HAP-1 (cell line): ENCODE measurements around the gene RAI1.

Experiments used
- DNase-seq, 2 experiments: peaks; one replicate each; pipeline ENCODE4 v3.0.0-alpha.2; 2016 to 2020; ENCODE audit warnings: low spot score in 2 of 2
- H3K27me3 ChIP-seq: fragments of 250-450 bp; sonication (Bioruptor Pico); 2 replicates; pipeline ENCODE4 v1.5.1; 2020; ENCODE audit warnings: low read depth, mild to moderate bottlenecking, moderate library complexity
- H3K36me3 ChIP-seq: fragments of 250-450 bp; sonication (Bioruptor Pico); replicated peaks from 2 replicates; pipeline ENCODE4 v1.5.1; 2020; ENCODE audit warnings: mild to moderate bottlenecking
- H3K4me1 ChIP-seq: fragments of 250-450 bp; sonication (Bioruptor Pico); 2 replicates; pipeline ENCODE4 v1.5.1; 2020; ENCODE audit warnings: mild to moderate bottlenecking
- H3K4me3 ChIP-seq: fragments of 250-450 bp; sonication (Bioruptor Pico); 2 replicates; pipeline ENCODE4 v1.5.1; 2020; ENCODE audit warnings: mild to moderate bottlenecking, moderate library complexity
- H3K9me3 ChIP-seq: fragments of 250-450 bp; sonication (Bioruptor Pico); 2 replicates; pipeline ENCODE4 v1.5.1; 2020; ENCODE audit warnings: mild to moderate bottlenecking, moderate library complexity
- in situ Hi-C: fragments of 300-500 bp; cut with MboI; formaldehyde crosslinking; loops from 3 replicates; pipeline ENCODE4 v1.14.3; 2020; ENCODE audit warnings: low sequenced_read_pairs, inconsistent platforms, mixed read lengths

The RAI1 gene

DNA sequence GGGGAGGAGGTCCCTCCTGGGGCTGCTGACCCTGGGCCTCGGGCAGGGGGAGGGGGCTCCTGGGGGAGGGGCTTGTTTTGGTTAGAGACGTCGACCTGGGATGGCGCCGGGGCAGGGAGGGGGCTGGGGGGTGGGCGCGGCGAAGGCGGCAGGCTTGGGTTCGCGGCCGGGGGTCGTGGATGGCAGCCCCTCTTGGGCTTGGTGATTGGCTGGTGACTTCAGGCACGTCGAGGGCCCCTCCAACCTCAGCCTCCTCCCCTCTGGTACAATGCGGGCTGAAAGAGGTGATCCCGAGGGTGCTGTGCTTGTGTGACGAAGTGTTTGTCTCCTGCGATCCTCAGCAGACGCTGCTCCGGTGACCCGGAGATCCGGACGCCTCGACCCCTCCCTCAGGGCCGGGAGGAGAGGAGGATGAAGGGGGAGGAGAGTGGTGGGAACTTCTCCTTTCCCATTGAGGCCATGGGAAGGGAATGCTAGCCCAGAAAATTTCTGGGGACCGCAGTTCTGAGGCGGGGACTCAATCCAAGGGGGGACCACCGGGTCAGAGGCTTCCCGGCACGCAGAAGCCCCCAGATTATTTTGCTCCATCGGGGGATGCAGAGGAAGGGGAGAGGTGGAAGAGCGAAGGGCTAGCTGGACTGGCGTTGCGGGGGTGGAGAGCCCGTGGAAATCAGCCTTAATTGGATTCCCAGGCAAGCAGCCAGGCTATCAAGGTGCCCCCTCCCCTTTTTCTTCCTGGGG, 43.9 kb downstream of the RAI1 start:
- DNase-seq: no peak
- in situ Hi-C loops: no loop called here
- H3K36me3 ChIP-seq: no peaks in the 10 kb centered on the region; the same call in 1 of the 2 replicates
- no peaks in the 10 kb centered on the region for H3K4me1 ChIP-seq
- H3K4me3 ChIP-seq: no peak overlapping the region
- no peaks in the 10 kb centered on the region for H3K27me3 ChIP-seq
- H3K9me3 ChIP-seq: no peaks in the 10 kb centered on the region

DNA sequence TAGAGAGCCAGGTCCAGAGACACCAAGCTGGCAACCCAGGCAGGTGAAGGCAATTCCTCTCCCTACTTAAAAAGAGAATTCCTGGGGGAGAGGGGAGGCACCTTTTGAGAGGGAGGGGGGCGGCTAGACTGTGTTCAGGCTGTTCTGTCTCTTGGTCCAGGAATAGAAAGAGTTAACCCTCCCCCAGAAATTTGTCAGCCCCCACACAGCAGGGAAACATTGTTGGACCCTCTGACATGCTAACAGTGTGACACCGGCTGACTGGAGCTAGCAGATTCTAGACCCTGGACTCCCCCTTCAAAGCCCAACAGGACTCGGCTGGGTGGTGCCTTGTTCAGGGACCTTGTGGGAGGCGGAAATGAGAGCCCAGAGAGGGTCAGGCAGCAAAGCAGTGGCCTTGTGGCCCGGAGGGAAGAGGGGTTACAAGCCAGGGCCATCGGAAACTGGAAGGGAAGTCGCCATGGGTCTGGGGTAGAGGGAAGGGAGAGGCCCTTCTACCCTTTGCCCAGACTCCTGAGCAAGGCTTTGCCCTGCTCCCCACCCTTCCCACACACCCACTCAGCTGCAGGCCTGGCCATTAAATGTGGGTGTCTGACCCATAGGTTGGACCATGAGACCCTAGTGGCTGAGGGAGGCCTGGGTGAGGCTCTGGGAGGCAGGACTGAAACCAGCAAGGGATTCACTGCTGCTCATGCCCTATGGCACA, 44.6 kb downstream of the RAI1 start:
- Histone ChIP-seq H3K4me3 (no peak overlapping the region), H3K36me3 (no peaks in the 10 kb centered on the region; the same call in 1 of the 2 replicates), H3K9me3 (no peaks in the 10 kb centered on the region), H3K4me1 (no peaks in the 10 kb centered on the region), H3K27me3 (no peaks in the 10 kb centered on the region)
- in situ Hi-C loops: no loop called here
- DNase-seq: no peak

DNA sequence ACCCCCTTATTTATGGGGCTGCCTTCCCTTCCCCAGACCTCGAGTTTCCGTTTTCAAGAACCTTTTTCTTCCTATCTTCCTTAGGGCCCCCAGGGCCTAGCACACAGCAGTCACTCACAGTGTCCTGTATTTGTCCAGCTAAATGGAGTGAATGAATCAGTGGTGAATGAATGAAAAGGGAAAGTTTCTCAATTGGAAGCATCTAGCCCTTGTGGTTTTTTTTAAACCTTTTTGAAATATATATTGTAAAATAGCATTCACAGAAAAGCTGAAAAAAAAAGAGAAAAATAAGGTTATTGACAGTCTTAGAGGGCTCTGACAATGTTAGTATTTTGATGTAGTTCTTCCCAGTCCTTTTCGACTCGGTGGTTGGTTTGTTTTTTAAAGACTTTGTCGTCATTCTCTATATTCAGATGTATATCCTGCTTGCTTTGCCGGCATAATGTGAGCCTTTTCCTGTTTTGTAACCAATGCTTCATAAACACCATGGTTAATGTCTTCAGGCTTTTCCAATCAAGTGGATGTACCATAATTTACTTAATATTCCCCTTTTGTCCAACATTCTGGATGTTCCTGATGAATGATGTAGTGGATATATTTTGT, 45.3 kb downstream of the RAI1 start:
- in situ Hi-C loops: no loop called here
- H3K9me3 ChIP-seq: no peaks in the 10 kb centered on the region
- no peaks in the 10 kb centered on the region; the same call in 1 of the 2 replicates for H3K36me3 ChIP-seq
- H3K4me3 ChIP-seq: no peak overlapping the region
- no peak for DNase-seq
- H3K27me3 ChIP-seq: no peaks in the 10 kb centered on the region
- H3K4me1 ChIP-seq: no peaks in the 10 kb centered on the region

DNA sequence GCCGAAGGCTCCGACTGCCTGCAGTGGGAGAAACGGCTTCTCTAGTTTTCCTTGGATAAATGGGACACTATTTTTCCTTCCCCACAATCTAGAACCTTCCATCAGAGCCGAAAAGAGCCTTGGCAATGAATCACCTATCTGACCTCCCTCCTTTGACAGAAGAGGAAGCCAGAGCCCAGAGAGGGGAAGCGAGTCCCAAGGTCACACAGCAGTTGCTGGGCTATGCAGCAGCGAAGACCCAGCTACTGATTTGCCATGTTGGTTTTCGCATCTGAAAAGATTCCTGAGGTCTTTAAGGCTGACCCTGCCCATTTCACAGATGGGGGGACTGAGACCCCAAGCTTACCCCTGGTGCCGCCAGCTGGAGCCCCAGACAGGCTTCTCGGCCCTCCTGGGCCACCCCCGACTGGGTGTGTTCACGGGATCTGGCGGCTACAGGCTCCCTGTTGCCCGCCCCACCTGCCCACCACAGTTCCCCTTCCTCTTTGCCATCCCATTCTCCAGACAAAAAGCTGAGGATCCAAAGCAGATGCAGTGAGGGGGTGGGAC, 45.9 kb downstream of the RAI1 start:
- Histone ChIP-seq H3K4me1 (no peaks in the 10 kb centered on the region), H3K27me3 (no peaks in the 10 kb centered on the region), H3K4me3 (no peak overlapping the region), H3K9me3 (no peaks in the 10 kb centered on the region), H3K36me3 (no peaks in the 10 kb centered on the region; the same call in 1 of the 2 replicates)
- DNase-seq: no peak
- in situ Hi-C loops: no loop called here

DNA sequence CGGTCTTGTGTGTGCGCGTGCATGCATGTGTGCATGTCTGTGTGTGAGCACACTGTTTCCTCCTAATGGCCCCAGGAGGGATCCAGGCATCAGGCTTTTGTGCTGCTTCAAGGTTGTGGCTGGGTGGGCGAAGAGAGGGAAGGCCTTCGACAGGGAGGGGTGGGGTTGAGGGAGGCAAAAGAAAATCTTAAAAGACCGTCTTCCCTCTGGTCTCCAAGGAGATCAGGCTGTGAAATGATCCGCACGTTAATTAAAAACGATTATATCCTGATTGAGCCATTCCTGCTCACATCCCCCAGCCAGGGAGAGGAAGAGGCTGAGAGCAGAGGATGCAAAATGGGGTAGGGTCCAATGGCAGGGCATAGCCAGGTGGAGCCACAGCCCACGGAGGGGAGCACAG, 46.9 kb downstream of the RAI1 start:
- no peaks in the 10 kb centered on the region for H3K27me3 ChIP-seq
- H3K9me3 ChIP-seq: no peaks in the 10 kb centered on the region
- no peak overlapping the region for H3K4me3 ChIP-seq
- no peak for DNase-seq
- in situ Hi-C loops: no loop called here
- no peaks in the 10 kb centered on the region for H3K4me1 ChIP-seq
- no peaks in the 10 kb centered on the region; the same call in 1 of the 2 replicates for H3K36me3 ChIP-seq

DNA sequence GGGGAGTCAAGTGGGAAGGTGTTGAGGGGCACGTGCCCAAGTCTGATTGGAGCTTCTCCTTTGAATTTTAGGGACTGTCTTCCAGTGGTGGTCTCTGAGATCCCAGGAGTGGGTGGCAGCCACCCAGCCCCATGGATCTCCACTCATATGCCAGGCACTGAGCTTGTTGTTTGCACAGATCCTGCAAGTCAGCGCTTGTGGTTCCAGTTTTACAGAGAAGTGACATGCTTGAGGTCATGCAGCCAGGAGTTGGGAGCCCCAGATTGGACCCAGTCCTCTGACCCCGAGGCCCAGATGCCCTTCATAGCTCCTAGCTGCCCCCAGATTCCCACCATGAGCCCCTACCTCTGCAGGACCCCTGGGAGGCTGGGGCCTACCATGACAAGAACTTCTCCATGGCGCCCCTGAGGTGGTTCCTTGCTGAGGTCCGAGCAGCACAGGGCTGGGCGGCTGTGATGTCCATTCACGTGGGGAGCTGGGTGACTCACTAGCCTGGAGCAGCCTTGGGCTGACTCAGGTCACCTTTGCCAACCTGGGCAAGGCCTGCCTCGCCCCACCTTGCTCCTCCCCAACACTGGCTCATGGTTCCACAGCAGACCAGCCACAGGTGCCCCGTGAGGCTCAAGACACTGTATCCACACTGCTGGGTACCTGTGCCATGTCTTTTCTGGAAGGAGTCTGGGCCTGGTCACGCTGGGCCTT, 47.4 kb downstream of the RAI1 start:
- Histone ChIP-seq H3K4me3 (no peak overlapping the region), H3K4me1 (no peaks in the 10 kb centered on the region), H3K27me3 (no peaks in the 10 kb centered on the region), H3K9me3 (no peaks in the 10 kb centered on the region), H3K36me3 (no peaks in the 10 kb centered on the region; the same call in 1 of the 2 replicates)
- no peak for DNase-seq
- in situ Hi-C loops: no loop called here

DNA sequence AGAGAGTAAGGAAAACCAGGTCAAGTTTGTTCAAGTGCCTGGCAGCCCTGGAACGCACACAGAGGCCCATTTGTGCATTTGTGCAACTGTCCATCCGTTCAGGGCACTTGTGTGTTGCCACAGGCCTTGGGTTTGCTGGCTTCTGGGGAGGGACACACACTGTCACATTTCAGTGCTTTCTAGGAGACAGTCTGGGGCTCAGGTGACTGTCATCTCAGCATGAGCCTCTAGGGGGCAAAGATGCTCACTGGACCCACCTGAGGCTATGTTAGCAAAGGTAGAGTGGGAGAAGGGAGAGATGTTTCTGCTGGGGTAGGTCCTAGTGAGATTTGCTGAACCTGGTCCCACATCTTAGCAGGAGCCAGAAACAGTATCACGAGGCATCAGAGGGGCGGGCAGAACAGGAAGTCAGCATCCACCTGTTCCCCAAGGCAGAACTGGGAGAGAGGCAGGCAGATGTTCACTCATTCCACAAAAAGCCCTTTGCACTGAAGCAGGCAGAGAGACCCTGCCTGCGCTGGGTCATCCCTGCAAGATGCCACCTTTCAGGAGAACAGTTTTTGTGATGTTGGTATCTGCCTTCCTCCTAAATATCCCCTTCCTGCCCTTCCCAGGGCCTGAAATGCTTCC, 48.5 kb downstream of the RAI1 start:
- no peaks in the 10 kb centered on the region for H3K27me3 ChIP-seq
- in situ Hi-C loops: no loop called here
- H3K4me3 ChIP-seq: no peak overlapping the region
- no peaks in the 10 kb centered on the region; the same call in 1 of the 2 replicates for H3K36me3 ChIP-seq
- peak in 1 of 2 experiments; percentile 56 for DNase-seq
- no peaks in the 10 kb centered on the region for H3K4me1 ChIP-seq
- no peaks in the 10 kb centered on the region for H3K9me3 ChIP-seq

DNA sequence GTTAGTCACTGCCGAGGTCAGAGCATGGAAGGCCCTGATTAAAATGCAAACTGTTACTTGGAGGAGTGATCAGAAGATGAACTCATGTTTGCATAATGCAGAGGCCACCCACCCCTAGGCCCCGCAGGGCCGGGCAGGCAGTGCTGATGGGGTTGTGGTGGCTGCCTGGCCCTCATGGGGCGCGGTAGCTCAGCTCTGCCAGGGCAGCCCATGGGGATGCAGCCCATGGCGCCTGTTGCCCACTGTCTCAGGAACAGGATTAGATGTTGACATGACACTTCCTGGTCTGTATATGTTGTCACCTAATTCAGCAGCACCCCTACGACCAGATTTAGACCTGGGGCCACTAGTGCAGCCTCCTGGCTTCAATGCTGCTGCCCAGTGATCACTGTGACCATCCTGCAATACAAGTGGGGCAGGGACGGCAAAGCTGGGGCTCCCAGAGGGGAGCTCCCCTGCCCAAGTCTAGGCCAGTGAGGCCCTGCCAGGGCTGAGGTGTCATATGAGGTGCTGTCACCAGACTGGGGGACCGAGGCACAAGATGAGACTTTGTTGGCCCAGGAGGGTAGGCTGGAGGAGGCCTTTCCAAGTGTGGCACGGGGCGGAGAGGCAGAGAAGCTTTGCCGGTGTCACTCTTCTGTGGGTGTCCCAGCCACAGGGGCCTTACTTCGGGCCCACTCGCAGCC, 49.1 kb downstream of the RAI1 start:
- no peaks in the 10 kb centered on the region; the same call in 1 of the 2 replicates for H3K36me3 ChIP-seq
- no peak overlapping the region for H3K4me3 ChIP-seq
- H3K9me3 ChIP-seq: no peaks in the 10 kb centered on the region
- DNase-seq: no peak
- H3K4me1 ChIP-seq: no peaks in the 10 kb centered on the region
- in situ Hi-C loops: no loop called here
- H3K27me3 ChIP-seq: no peaks in the 10 kb centered on the region

DNA sequence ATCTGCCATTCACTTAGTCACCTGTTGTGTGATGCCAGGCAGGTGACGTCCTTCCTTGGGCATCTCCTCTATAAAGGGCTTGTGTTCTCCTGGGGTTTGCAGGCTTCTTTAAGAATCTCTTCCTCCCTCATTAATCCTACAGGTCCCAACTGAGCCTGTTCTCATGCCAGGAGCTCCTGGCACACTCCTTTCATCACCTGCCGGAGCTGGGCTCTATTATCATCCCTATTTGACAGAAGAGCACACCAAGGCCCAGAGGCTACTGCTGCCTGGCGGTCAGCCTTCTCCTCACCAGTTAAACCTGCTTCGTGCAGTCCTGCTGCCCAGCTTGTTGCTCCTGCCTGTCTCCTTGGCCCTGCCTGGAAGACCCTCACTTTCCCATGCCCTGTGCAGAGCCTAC, 51.2 kb downstream of the RAI1 start:
- Histone ChIP-seq H3K27me3 (no peaks in the 10 kb centered on the region), H3K9me3 (no peaks in the 10 kb centered on the region), H3K36me3 (no peaks in the 10 kb centered on the region; the same call in 1 of the 2 replicates), H3K4me3 (no peak overlapping the region), H3K4me1 (no peaks in the 10 kb centered on the region)
- DNase-seq: no peak
- in situ Hi-C loops: no loop called here

DNA sequence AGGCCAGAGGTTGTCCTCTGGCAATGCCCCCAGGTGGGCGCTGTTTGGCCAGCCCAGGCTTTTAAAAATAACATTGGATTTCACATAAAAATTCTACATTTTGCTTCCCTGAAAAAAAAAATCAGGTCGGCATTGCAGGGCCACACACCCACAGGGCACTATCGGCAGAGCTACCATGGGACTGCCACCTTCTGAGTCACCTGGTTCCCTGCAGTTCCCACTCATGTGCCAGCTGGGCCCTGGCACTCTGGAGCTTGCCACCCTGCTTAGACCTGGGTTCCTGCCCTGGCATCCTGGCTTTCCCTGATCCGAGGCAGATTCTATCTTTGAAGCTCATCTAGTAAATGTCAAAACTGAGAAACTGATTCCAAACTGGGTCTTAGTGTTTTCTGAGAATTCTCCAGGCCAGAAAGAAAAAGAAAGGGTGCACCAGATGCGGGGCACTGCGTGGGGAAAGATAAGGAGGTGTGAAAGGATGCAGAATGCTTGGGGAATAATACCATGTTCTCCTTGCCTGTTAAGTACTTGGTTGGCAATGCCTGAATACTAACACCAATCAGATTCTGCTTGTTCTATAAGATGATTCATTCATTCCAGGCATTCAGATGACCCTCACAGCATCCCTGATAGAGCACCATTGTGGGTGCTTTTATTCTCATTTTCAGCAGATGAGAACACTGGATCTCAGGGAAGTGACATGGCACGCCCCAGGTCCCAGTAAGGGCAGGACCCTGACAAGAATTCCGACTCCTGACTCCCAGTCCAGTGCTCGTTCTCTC, 51.8 kb downstream of the RAI1 start:
- Histone ChIP-seq H3K4me3 (no peak overlapping the region), H3K9me3 (no peaks in the 10 kb centered on the region), H3K27me3 (no peaks in the 10 kb centered on the region), H3K36me3 (no peaks in the 10 kb centered on the region), H3K4me1 (no peaks in the 10 kb centered on the region)
- in situ Hi-C loops: no loop called here
- no peak for DNase-seq

DNA sequence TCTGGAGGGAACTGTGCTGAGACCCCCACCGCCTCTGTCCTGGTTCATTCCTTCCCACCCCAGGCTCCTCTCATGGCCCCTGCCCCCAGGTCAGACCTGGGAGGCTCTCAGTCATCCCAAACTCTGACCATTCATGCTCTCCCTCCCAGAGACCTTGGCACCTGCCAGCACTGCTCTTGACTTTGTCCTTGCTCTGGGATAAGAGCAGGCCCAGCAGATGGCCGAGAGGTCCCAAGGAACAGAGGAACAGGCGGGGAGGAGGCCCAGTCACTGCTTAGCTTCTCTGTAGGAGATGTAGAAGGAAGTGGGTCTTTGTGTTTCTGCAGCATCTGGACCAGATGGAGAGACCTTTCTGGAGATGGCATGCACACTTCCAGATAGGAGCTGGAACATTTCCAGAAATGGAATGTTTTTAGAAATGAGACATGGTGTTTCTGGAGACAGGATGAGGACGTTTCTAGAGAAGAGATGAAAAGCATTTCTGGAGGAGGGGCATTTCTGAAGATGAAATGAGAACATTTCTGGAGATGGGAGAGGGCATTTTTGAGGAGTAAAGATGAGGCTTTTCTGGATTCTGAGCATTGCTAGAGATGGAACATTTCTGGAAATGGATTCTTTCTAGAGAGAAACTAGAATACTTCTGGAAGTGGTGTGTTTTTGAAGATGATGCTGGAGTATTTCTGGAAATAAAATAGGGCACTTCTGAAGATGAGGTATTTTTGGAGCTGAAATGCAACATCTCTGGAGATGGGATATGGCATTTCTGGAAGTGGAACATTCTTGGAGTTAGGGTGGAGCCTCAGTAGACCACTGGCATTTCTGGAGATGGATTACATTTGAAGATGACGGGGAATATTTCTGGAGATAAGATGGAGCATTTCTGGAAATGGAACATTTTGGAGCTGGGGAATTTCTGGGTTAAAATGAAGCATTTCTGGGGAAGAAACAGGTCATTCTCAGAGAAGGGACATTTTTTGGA, 55.2 kb downstream of the RAI1 start:
- Histone ChIP-seq H3K36me3 (no peaks in the 10 kb centered on the region), H3K4me1 (no peaks in the 10 kb centered on the region), H3K4me3 (no peak overlapping the region), H3K9me3 (no peaks in the 10 kb centered on the region), H3K27me3 (no peaks in the 10 kb centered on the region)
- in situ Hi-C loops: no loop called here
- DNase-seq: no peak
